ENCODE data around the gene PWP1.

GRCh38 chr12:107685360-107686248, at the start of gene PWP1:
- TF ChIP-seq CTCF (IDR thresholded peaks at IDR 0.05; ENCODE audit: borderline replicate concordance, extremely low read depth, low read length, poor library complexity, severe bottlenecking) (no peak), EZH2 (IDR thresholded peaks at IDR 0.05; ENCODE audit: borderline replicate concordance, low read depth, low read length, severe bottlenecking) (no peak)
